SU-DHL-6 (cell line): ENCODE results near the gene LRRC49.

Experiments used
- H2AFZ ChIP-seq: fragments of 200-600 bp; sonication (generic); 2 replicates; pipeline ENCODE4 v1.6.1; 2014; ENCODE audit warnings: low read depth, mild to moderate bottlenecking, moderate library complexity, mixed read lengths, antibody characterized with exemption, low read length; ENCODE audit not compliant: severe bottlenecking
- H3F3A ChIP-seq: fragments of 200-600 bp; shearing (Covaris generic); 2 replicates; pipeline ENCODE4 v1.6.0; 2016; ENCODE audit warnings: antibody characterized with exemption, mild to moderate bottlenecking; ENCODE audit not compliant: insufficient read depth
- H3K27ac ChIP-seq: fragments of 200-600 bp; sonication (generic); 2 replicates; pipeline ENCODE4 v1.5.1; 2016; ENCODE audit warnings: low read depth, mild to moderate bottlenecking, low read length, moderate library complexity, mixed read lengths
- H3K27me3 ChIP-seq: fragments of 200-600 bp; sonication (generic), shearing (Covaris generic); 2 replicates; pipeline ENCODE4 v1.6.0; 2014; ENCODE audit warnings: mild to moderate bottlenecking, low read length
- H3K36me3 ChIP-seq: fragments of 200-600 bp; sonication (generic); 2 replicates; pipeline ENCODE4 v1.6.1; 2014; ENCODE audit warnings: mild to moderate bottlenecking, low read length, mixed read lengths
- H3K4me2 ChIP-seq: fragments of 300-600, 200-600 bp; shearing (Covaris generic), sonication (generic); 2 replicates; pipeline ENCODE4 v1.6.0; 2014; ENCODE audit warnings: low read length, low read depth, mild to moderate bottlenecking; ENCODE audit not compliant: poor library complexity, severe bottlenecking
- H3K4me3 ChIP-seq: fragments of 200-600 bp; sonication (generic); 2 replicates; pipeline ENCODE4 v1.5.1; 2014; ENCODE audit warnings: antibody characterized with exemption, low read length, mild to moderate bottlenecking, mixed read lengths; ENCODE audit not compliant: insufficient read depth, poor library complexity, severe bottlenecking
- H3K79me2 ChIP-seq: fragments of 200-600 bp; sonication (generic); 2 replicates; pipeline ENCODE4 v1.6.1; 2014; ENCODE audit warnings: mild to moderate bottlenecking, low read length, moderate library complexity; ENCODE audit not compliant: insufficient read depth
- H3K9ac ChIP-seq: fragments of 200-600 bp; sonication (generic); 2 replicates; pipeline ENCODE4 v1.7.0; 2014; ENCODE audit warnings: mild to moderate bottlenecking, low read length
- H3K9me2 ChIP-seq: fragments of 200-600 bp; sonication (generic); replicated peaks from 2 replicates; pipeline ENCODE4 v1.6.1; 2014; ENCODE audit warnings: low read length; ENCODE audit not compliant: insufficient read depth
- H3K9me3 ChIP-seq: fragments of 200-600 bp; sonication (generic); 2 replicates; pipeline ENCODE4 v1.6.1; 2014; ENCODE audit warnings: low read length, mixed read lengths; ENCODE audit not compliant: insufficient read depth
- H4K20me1 ChIP-seq: fragments of 200-600 bp; sonication (generic); 2 replicates; pipeline ENCODE4 v1.6.1; 2014; ENCODE audit warnings: low read depth, mild to moderate bottlenecking, antibody characterized with exemption, low read length, moderate library complexity, mixed read lengths
- CTCF ChIP-seq: fragments of 200-600 bp; sonication (generic); IDR thresholded peaks from one replicate; pipeline ENCODE4 v1.5.1; 2017; ENCODE audit warnings: antibody characterized with exemption, mild to moderate bottlenecking, low read length, moderate library complexity; ENCODE audit not compliant: insufficient read depth, poor library complexity, severe bottlenecking
- EZH2phosphoT487 ChIP-seq: fragments of 200-600 bp; sonication (generic), shearing (Covaris generic); conservative IDR thresholded peaks from 2 replicates; pipeline ENCODE4 v1.6.1; 2018; ENCODE audit warnings: mild to moderate bottlenecking, antibody characterized with exemption, low read length, moderate library complexity, mixed read lengths

LRRC49 gene

DNA sequence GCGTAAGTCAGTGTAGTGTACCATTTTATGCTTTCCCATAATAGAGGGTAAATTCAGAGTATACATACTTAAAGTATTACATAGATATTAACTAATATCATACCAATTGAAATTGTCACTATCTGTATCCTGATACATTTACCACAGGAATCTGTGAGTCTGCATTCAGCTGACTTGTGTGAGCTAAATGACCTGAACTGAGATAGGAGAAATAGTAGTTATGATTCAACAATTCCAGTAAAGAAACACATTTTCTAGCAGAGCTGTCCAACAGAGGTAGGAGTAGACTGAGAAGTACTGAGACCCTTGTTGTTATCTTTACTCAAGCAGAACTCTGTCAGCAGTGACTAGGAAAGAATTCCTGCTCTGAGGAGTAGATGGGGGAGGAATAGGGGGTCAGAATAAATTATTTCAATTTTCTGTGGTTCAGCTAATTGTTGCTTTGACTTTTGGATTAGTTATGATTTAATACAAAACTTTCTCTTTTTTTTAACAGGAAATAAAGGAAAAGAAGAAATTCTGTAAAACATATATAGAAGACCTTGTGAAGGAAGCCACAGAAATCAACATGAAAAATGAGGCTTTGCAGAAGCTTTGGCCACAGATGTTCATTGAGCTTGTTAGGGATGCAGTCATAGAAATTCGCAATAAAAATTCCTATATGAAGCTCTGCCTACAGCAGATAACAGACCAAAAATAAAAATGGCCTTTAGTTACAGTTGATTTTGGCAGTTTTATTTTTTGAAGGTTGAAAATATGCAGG is 156.5 kb downstream of the LRRC49 start:
- no peaks in the 10 kb centered on the region for H3K36me3 ChIP-seq
- no peaks in the 10 kb centered on the region for H3K27me3 ChIP-seq
- H3K27ac ChIP-seq = no peak overlapping the region
- H3K4me2 ChIP-seq = no peak overlapping the region
- no peak overlapping the region for H3K9ac ChIP-seq
- H2AFZ ChIP-seq = no peak overlapping the region
- no peaks in the 10 kb centered on the region for H3K79me2 ChIP-seq
- no peaks in the 10 kb centered on the region for H4K20me1 ChIP-seq
- no peaks in the 10 kb centered on the region for H3K9me3 ChIP-seq
- H3K4me3 ChIP-seq = no peak overlapping the region
- no peaks in the 10 kb centered on the region for H3K9me2 ChIP-seq
- H3F3A ChIP-seq = no peaks in the 10 kb centered on the region
- no peak for TF ChIP-seq EZH2phosphoT487
- TF ChIP-seq CTCF = no peak

DNA sequence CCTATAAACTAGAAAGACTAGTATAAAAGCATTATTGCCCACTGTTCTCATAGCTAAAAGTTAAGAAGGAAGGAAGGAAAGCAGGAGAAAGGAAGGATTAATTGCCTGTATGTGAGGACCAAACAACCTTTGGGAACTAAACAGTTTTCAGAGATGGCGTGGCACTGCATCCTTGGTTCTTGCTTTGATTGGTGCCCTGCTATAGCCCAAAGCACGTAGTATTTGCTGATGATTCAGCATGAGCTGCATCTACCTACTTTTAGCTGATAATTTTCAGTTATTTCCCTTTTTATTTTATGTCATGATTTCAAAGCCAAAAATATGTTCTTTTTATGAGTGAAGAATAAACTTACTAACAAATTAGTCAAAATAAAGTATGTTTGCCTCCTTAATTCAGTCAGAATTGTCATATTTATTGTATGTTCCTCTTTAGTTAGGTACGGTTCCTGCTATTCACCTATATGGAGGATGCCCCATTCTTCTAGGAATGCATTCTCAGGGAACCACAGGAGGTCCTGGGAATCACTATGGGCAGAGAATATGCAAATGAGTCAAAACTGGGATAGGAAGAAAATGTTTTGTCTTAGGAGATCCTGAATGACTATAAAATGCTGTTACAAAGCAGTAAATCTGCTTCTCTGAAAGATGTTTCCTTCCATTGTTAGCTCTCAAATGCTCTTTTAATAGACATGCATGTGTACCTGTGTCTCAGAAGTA is 157.2 kb downstream of the LRRC49 start:
- Histone ChIP-seq H3K9ac (no peak overlapping the region), H3K79me2 (no peaks in the 10 kb centered on the region), H2AFZ (no peak overlapping the region), H3K27me3 (no peaks in the 10 kb centered on the region), H3K9me2 (no peaks in the 10 kb centered on the region), H3K9me3 (no peaks in the 10 kb centered on the region), H4K20me1 (no peaks in the 10 kb centered on the region), H3K36me3 (no peaks in the 10 kb centered on the region), H3K4me2 (no peak overlapping the region), H3K4me3 (no peak overlapping the region), H3K27ac (no peak overlapping the region), H3F3A (no peaks in the 10 kb centered on the region)
- TF ChIP-seq EZH2phosphoT487 (no peak), CTCF (no peak)

GRCh38 chr15:71050461-71050860 is 157.8 kb downstream of the LRRC49 start:
- H3K36me3 ChIP-seq = no peaks in the 10 kb centered on the region
- H3K4me2 ChIP-seq = no peak overlapping the region
- TF ChIP-seq EZH2phosphoT487 = no peak
- no peak for TF ChIP-seq CTCF
- H3K79me2 ChIP-seq = no peaks in the 10 kb centered on the region
- H2AFZ ChIP-seq = no peak overlapping the region
- H3F3A ChIP-seq = no peaks in the 10 kb centered on the region
- no peak overlapping the region for H3K4me3 ChIP-seq
- no peaks in the 10 kb centered on the region for H3K9me3 ChIP-seq
- H3K27me3 ChIP-seq = no peaks in the 10 kb centered on the region
- H3K9me2 ChIP-seq = no peaks in the 10 kb centered on the region
- H3K9ac ChIP-seq = no peak overlapping the region
- no peak overlapping the region for H3K27ac ChIP-seq
- no peaks in the 10 kb centered on the region for H4K20me1 ChIP-seq
